GM23248 (cell line): ENCODE results near the gene FAM53A.

Experiments
- EZH2 ChIP-seq: fragments of 200-600 bp; sonication (generic); IDR thresholded peaks from 2 replicates; pipeline ENCODE4 v1.6.1; 2018; ENCODE audit warnings: antibody characterized with exemption, mild to moderate bottlenecking; ENCODE audit not compliant: insufficient read depth, poor library complexity, severe bottlenecking
- EZH2phosphoT487 ChIP-seq: fragments of 200-600 bp; sonication (generic); IDR thresholded peaks from 2 replicates; pipeline ENCODE4 v1.6.1; 2018; ENCODE audit warnings: antibody characterized with exemption, moderate library complexity, mild to moderate bottlenecking, low read depth; ENCODE audit not compliant: insufficient read depth

GRCh38 chr4:1725521-1725920 is 41.4 kb upstream of the FAM53A start:
- TF ChIP-seq EZH2phosphoT487, result no peak
- TF ChIP-seq EZH2, result no peak
